WI38 (cell line): Measurements from ENCODE around the gene STRN3.

Source experiments
- H3K4me3 ChIP-seq: 2 replicates; pipeline ENCODE4 v1.5.1; 2011; ENCODE audit warnings: low read depth, mild to moderate bottlenecking, control low read depth, low read length
- CTCF ChIP-seq: IDR thresholded peaks from 2 replicates; pipeline ENCODE4 v1.5.1; 2012; ENCODE audit warnings: low read depth, mild to moderate bottlenecking, control low read depth, low read length

STRN3 gene

GRCh38 chr14:30998100-30998706, 28.0 kb downstream of the STRN3 start:
- TF ChIP-seq CTCF: no peak
- H3K4me3 ChIP-seq: no peak overlapping the region

- H3K4me3 ChIP-seq: no peak overlapping the region
- TF ChIP-seq CTCF: no peak
Observed at GRCh38 chr14:30996892-30997659, 29.1 kb downstream of the STRN3 start.

DNA sequence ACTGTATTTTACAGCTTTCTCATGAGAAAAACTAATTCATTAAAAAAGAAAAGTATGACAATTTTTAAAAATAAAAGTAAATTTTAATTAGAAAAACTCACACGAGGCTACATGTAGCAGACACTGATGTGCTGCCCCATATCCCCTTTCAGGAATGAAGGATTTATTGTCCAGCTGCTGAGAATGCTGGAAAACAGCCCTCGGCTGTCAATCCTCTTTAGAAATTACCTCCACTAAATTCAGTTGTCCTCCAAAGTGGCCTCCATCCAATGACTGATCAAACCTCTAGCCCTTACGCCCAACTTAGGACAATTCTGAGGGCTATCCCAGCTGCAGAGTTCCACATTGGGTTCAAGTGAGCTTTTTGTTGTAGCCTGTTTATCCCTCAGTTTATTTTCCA, 30.5 kb downstream of the STRN3 start:
- no peak overlapping the region for H3K4me3 ChIP-seq
- TF ChIP-seq CTCF: no peak

- H3K4me3 ChIP-seq: no peak overlapping the region
- no peak for TF ChIP-seq CTCF
Observed at GRCh38 chr14:30994681-30995620, 31.2 kb downstream of the STRN3 start.

GRCh38 chr14:30993071-30993470, 33.1 kb downstream of the STRN3 start:
- no peak overlapping the region for H3K4me3 ChIP-seq
- TF ChIP-seq CTCF: no peak

GRCh38 chr14:30991408-30991807, 34.8 kb downstream of the STRN3 start:
- no peak overlapping the region for H3K4me3 ChIP-seq
- no peak for TF ChIP-seq CTCF
